ENCODE measurements around the gene NUAK1. TPM values are rescaled to one million over a fixed set of nuclear protein-coding genes. Genes with fewer than 3 reads are reported as not detected.

NUAK1 gene
- total RNA-seq, result 42.1 TPM
- long read RNA-seq, full-length matches to known transcripts, result 10 of 22 reads
- long read RNA-seq, partial matches to known transcripts, result 0 of 22 reads
- long read RNA-seq, other reads (novel, unspliced or antisense), result 12 of 22 reads

DNA sequence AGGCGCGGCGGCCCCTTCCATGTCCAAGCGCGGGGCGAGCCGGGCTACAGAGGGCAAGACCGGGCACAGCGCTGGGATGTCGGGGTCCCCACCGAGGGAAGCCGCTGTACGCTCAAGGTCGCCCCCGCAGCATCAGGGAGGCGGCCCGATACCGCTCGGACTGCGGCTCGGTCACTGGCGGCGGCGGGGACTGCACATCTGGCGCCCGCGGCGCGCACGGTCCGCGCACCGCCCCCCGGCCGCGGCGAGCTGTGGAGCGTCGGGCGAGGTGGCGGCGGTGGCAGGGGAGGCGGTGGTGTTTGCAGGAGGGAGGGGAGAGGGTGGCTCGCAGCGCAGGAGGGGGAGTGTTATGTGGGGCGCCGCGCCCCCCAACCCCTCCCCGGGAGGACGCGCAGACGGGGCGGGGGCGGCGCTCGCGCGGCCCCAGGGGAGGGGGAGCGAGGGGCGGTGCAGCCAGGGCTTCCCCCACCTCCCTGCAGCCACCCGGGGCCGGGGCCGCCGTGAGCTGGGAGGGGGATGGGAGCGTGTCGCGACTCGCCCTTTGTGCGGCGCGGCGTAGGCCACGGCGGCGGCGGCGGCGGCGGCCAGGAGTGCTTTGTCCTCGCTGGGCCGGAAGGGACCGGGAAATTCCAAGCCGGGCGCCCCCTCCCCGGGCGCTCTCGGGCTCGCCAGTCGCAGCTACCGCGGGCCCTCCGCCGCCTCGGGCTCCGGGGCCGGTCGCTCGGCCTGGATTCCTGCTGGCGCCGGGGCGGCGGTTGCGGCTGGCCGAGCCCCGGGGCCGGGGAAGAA is at the start of gene NUAK1:
TSS of gene NUAK1 (minus strand) at position 322 of the 789 bp plus-strand sequence. CDS start at position 21, 301 bp downstream.
- DNase-seq (ENCODE audit: missing footprints), result peak; percentile 86
- ATAC-seq, result peak; percentile 84
- intact Hi-C loops (cut with DNase I), result loop anchor here (1.0 to 10.0 kb wide), 6 partner anchors 66 to 334 kb away; no protein-coding TSS in a partner anchor

DNA sequence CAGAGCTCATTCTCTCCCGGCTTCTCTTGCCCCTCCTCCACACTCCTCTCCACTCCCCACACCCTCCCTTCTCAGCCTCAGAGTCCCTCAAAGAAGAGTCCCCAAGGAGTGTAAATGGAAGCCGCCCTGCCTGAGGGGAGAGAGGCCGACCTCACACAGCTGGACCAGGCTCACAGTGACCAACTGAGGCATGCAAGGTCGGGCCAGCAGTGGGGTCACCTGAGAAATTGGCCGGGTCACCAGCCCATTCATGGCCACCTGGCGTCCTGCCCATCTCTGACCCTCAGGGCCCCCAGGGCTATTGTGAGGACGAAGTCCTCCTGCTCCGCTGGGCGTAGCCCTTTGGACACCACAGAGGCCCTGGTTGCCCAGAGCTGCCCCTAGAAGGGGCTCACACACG is 49.5 kb upstream of the NUAK1 start:
- DNase-seq (ENCODE audit: missing footprints) (no peak), ATAC-seq (peak; percentile 5)
- intact Hi-C loops (cut with DNase I), result no loop called here

DNA sequence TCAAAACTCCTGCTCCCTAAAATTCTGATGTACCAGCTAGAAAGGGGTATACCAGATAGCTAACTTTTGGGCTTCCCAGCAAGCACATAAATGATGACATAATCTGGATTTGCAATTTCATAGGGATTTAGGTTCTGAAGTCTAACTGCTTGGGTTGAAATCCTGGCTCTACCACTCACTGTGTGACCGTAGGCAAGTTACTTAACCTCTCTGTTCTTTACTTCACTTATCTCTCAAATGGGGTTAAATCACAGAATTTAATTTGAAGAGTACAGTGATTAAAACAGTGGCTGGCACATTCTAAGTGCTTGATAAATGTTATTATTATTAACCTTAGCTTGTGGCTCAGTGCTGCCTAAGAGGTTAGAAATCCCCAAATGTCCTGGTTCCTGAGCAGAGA is 49.1 kb upstream of the NUAK1 start:
- DNase-seq (ENCODE audit: missing footprints) (no peak), ATAC-seq (no peak)
- intact Hi-C loops (cut with DNase I), result no loop called here

DNA sequence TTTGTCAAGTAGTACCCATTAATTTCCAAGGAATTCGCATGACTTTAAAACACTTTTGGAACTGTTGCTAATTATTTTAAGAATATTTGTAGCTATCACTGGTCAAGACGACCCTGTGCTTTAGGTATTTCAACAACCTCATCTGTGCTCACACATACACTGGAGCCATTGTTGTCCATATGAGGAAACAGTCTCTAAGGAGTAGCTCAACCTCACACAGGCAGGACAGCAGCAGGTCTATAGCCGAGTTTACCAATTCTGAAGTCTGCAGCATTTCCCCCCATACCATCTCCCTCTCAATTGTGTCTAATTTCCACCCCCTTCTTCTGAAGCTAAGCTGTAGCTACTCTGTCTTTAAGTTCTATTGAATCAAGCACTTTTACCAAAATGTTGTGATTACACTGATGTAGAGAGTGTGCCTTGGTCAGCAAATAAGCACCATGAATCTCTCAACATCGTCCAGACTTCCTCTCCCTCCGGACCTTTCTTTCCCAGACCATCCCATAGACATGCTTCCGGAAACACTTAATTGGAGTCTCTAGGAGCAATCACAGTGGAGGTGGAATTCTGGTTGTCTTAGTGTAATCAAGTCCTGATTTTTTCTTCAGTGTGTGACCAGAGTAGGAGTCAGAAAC is 48.5 kb upstream of the NUAK1 start:
- ATAC-seq (no peak), DNase-seq (ENCODE audit: missing footprints) (no peak)
- intact Hi-C loops (cut with DNase I), result no loop called here

DNA sequence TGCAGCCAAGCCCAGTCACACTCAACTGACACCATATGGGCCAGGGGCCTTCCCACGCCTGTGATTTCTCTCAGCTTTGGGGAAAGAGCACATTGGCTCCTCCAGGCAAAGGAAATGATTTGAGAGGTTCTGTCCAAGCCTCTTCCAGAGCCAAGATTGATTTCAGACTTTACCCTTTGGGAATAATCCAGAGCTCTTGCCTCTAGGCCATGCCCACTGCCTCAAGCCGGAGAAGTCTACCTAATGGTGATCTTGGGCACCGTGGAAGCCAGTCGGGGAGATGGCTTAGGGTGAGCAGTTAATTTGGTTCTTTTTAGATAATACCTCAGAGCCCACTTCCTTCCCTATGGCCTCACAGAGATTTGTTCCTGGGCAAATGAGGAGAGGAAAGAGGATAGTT is 45.0 kb upstream of the NUAK1 start:
- ATAC-seq (no peak), DNase-seq (ENCODE audit: missing footprints) (no peak)
- intact Hi-C loops (cut with DNase I), result no loop called here

DNA sequence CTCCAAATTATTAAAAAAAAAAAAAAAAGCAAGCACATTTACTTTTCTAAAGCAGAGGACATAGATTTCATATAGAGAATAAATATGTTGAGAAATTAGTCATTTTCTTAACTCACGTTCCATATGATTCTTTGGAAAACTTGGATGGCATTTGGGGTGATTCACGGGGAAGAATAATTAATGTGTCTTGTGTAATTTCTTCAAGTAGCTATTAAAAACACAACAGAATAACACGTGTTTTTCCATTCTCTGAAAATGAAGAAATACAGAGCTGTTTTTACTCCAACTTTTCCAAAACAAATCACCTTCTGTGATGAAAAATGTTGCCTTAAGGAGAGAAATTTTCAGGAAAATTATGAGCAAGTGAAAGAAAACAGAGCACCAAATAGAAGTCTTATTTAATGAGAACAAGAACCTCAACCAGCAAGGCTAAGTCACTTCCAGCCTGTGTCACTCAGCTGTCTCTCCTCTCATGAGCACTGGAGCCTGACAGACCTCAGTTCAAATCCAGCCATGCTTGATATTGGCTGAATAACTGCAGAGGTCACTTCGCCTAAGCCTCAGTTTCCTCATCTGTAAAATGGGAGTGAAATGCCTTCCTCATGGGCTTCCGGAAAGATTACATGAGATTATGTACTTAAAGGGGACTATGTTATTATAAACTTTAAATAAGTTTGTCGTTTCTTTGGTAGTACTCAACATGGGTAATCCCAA is 42.8 kb upstream of the NUAK1 start:
- intact Hi-C loops (cut with DNase I), result no loop called here
- DNase-seq (ENCODE audit: missing footprints), result no peak
- no peak for ATAC-seq

DNA sequence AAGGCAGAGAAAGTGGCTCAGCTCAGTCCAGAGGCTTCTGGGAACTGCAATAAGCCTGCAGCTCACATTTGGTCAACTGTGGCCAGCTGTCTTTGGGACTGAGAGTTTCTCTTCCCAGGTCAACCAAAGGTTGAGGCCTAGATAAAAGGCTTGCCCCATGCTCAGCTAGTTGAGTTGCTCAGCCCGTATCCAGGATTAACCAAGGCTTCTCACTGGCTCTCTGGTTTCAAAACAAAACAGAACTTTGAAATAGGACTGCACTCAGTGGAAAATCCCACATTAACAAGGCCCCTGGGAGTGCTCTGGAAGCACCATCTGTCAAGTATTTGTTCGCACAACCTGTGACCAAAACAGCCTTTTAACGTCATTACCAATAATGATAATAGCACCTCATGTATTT is 40.3 kb upstream of the NUAK1 start:
- intact Hi-C loops (cut with DNase I), result no loop called here
- peak; percentile 87 for ATAC-seq
- no peak for DNase-seq (ENCODE audit: missing footprints)

DNA sequence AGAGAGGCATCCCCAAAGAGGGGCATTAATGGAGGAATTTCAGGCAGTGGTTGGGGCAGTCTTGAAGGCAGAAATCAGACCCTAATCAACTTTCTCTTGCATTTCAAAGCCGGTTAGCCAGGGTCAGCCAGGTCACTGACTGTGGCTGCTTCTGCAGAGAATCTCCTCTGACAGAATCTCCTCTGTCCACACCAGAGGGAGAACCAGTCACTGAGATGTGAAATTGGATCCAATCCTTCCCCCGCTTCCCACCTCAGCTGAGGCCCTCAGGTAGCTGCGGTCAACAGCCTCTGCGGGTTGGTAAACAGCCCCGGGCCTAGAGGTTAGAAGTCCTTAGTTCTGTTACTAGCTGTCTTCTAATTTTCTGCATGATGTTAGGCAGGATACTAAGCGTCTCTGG is 39.8 kb upstream of the NUAK1 start:
- intact Hi-C loops (cut with DNase I), result no loop called here
- ATAC-seq (peak; percentile 2), DNase-seq (ENCODE audit: missing footprints) (no peak)

DNA sequence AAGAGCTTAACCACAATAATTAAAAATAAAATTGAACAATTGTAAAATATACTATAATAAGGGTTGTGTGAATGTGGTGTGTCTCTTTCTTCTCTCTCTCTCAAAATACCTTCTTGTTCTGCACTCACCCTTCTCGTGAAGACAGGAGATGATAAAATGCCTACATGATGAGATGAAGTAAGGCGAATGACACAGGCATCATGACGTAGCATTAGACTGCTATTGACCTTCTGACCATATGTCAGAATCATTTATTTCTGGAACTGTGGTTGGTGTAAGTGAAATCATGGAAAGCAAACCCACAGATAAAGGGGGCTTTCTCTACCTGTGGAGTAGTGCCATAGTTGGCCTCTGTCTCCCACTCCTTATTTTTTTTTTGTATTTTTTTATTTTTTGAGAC is 37.8 kb upstream of the NUAK1 start:
- ATAC-seq, result no peak

DNA sequence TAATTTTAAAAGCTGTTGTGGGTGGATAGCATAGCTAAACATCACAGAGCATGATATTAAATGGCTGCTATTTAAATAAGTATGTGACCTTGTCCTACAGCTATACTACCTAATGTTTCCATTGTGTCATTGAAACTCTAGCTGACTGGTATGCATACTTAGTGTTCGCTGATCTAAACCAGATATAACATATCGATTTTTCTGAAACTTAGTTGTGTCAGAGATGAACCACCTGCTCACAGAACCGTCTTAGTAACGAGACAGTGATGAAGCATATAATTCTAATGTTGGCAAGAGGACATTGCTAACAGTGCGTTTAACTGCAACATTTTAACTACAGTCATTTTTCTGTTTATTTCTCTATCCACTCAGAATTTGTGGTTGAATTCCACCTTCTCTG is 36.1 kb upstream of the NUAK1 start:
- ATAC-seq, result no peak
- intact Hi-C loops (cut with DNase I), result no loop called here
- DNase-seq (ENCODE audit: missing footprints), result no peak

More for the DNA sequence above, 37.8 kb upstream of the NUAK1 start:
- no peak for DNase-seq (ENCODE audit: missing footprints)
- intact Hi-C loops (cut with DNase I), result no loop called here

DNA sequence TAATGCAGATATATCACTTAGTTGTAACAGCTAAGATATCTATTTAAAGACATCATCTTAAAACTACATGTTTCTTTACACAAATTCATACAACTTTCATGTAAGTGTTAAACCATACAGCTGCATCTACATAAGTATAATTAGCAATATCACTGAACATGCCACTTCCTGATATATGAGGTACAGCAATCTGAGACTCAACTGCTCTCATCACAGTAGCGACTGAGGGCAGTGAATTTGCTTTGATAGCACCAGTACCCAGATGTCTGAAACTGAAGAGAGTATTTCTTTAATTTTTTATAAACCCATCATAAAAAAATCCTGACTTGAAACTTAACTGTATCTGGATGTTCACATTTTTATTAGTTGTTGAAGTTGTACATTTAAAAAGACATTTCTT is 34.7 kb upstream of the NUAK1 start:
- intact Hi-C loops (cut with DNase I), result no loop called here
- no peak for DNase-seq (ENCODE audit: missing footprints)
- ATAC-seq, result no peak

DNA sequence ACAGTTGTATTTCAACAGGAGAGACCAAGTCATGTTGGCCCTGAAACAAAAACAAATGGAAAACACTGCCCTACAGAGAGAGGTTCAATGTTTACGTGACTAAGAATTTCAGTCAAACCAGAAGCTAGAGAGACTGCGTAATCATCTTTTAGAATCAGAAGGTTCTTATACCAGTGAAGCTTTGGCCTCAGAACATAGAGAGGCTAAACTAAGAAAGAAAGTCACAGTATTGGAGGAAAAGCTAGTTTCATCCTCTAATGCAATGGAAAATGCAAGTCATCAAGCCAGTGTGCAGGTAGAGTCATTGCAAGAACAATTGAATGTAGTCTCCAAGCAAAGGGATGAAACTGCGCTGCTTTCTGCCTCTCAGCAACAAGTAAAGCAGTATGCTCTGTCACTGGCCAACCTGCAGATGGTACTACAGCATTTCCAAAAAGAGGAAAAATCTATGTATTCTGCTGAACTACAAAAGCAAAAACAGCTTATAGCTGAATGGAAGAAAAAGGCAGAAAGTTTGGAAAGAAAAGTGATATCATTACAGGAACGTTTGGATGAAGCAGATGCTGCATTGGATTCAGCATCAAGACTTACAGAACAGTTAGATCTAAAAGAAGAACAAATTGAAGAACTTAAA is 32.5 kb upstream of the NUAK1 start:
- ATAC-seq (no peak), DNase-seq (ENCODE audit: missing footprints) (no peak)
- intact Hi-C loops (cut with DNase I), result no loop called here

DNA sequence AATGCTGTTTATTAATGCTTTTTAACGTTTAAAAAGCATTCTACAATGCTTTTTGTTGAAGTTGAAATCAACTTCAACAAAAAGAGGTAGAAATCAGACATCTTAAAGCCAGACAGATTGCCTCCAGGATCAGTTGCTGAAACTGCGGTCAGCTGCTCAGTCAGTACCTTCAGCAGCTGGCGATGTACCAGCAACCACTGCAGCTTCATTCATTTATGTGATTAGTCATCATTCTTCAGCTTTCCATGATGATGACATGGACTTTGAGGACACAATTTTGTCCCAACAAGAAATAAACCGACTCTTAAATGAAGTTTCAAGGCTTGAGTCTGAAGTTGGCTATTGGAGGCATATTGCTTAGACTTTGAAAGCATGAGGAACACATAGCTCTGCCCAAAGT is 31.5 kb upstream of the NUAK1 start:
- DNase-seq (ENCODE audit: missing footprints) (no peak), ATAC-seq (no peak)

DNA sequence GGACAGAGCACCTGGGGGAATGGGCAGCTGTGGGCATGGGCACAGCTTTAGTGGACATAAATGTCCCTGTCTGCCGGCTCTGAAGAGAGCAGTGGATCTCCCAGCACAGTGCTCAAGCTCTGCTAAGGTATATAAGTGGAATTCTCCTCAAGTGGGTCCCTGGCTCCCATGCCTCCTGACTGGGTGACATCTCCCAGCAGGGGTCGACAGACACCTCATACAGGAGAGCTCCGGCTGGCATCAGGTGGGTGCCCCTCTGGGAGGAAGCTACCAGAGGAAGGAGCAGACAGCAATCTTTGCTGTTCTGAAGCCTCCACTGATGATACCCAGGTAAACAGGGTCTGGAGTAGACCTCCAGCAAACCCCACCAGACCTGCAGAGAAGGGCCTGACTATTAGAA is 25.0 kb upstream of the NUAK1 start:
- DNase-seq (ENCODE audit: missing footprints) (no peak), ATAC-seq (no peak)
- intact Hi-C loops (cut with DNase I), result no loop called here

More for the DNA sequence above, 31.5 kb upstream of the NUAK1 start:
- intact Hi-C loops (cut with DNase I), result no loop called here

DNA sequence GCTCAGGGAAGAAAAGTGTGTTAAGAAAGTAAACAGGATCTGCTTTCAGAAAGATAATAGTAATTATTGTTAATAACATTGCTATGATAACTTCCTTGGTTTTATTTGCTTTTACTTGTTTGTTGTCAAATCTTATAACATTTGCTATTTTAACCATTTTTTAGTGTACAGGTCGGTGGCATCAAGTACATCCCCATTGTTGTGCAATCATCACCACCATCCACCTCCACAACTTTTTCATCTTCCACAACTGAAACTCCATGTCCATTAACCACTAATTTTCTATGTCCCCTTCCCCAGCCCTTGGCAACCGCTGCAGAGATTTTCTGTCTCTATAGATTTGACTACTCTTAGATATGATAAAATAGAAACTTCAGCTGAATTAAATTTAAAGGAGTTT is 22.7 kb upstream of the NUAK1 start:
- intact Hi-C loops (cut with DNase I), result no loop called here
- DNase-seq (ENCODE audit: missing footprints), result no peak
- ATAC-seq, result no peak

DNA sequence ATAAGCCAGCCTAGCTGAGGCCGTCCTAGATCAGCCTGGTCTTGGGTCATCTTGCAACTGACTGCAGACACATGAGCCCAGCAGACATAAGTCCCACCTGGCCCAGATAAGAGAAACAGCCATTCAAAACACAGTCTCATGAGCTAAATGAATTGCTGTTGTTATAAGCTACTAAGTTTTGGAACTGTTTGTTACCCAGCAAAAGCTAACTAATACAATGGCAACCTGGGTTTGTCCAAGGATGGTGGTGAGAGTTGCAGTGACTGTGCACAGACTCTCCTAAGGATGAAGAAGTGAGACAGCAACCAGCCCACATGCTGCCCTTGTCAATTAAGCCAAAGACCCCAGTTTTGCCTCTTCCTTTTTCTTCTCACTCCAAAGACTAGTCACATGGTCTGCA is 22.2 kb upstream of the NUAK1 start:
- DNase-seq (ENCODE audit: missing footprints) (no peak), ATAC-seq (no peak)
- intact Hi-C loops (cut with DNase I), result no loop called here

DNA sequence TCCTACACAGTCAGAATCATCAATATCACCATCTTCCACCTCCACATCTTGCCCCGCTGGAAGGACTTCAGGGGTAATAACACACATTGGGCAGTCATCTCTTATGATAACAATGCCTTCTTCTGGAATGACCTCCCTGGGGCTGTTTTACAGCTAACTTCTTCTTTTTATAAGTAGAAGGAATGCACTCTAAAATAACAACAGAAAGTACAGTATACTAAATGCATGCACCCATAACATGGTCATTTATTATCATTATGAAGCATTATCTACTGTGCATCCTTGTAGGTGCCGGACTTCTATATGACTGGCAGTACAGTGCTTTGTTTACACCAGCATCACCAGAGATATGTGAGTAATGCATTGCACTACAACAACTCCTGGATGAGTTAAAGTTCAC is 19.0 kb upstream of the NUAK1 start:
- DNase-seq (ENCODE audit: missing footprints) (no peak), ATAC-seq (no peak)
- intact Hi-C loops (cut with DNase I), result no loop called here

DNA sequence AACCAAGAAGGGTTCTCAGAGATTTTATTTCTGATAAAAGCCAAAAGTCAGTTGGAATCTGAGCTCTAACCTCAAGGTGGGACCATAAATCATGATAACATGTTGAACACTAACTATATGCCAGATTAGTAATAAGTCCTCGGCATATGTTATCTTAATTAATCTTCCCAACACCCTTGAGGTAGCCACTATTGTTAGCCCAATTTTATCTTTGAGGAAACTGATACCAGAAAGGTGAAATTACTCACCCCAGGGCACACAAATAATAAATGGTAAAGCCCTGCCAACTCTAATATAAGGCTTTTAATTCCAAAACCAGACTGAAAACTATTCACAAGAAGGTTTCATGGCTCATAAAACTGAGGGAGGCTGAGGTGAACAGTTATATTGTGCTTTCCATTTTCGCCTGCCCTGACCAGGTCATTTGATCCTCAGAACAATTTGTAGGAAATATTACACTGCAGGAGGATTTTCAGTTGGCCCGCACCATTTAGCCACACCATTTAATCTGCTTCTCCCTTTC is 16.1 kb upstream of the NUAK1 start:
- no peak for DNase-seq (ENCODE audit: missing footprints)
- no peak for ATAC-seq
- intact Hi-C loops (cut with DNase I), result no loop called here

DNA sequence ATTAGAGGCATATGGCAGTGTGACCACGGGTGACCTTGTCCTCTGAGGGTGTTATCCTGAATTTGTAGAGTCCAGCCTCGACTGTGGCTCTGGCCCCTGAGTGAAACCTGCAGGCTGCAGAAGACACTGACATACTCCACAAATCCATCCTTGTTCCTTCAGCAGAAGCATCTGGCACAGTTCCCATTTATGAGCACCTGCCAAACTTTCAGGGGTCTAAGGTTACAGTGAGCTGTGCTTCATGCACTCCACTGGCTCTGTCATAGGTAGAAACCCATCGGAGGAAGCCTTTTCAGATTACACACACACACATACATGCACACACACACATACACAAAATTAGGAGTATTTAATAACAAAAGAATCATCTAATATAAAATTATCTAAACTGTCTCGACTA is 13.6 kb upstream of the NUAK1 start:
- intact Hi-C loops (cut with DNase I), result no loop called here
- ATAC-seq (no peak), DNase-seq (ENCODE audit: missing footprints) (no peak)

Measured in Right ventricle myocardium inferior (tissue), 1 donor.